HG03095 (cell line): ENCODE measurements around the gene BICRAL.
A peak's percentile ranks its signal among the peaks of the same experiment; 100 is the strongest.
"Not testable (repeated sequence)": the region's sequence is repeated elsewhere in the genome, so short reads cannot be mapped to it uniquely, and the experiment has no call there.

Source experiments
- ATAC-seq: cut with Tn5 transposase; IDR thresholded peaks from one replicate; pipeline ENCODE4 v1.9.1; 2021; ENCODE audit warnings: moderate library complexity; ENCODE audit not compliant: unreplicated experiment

BICRAL gene

DNA sequence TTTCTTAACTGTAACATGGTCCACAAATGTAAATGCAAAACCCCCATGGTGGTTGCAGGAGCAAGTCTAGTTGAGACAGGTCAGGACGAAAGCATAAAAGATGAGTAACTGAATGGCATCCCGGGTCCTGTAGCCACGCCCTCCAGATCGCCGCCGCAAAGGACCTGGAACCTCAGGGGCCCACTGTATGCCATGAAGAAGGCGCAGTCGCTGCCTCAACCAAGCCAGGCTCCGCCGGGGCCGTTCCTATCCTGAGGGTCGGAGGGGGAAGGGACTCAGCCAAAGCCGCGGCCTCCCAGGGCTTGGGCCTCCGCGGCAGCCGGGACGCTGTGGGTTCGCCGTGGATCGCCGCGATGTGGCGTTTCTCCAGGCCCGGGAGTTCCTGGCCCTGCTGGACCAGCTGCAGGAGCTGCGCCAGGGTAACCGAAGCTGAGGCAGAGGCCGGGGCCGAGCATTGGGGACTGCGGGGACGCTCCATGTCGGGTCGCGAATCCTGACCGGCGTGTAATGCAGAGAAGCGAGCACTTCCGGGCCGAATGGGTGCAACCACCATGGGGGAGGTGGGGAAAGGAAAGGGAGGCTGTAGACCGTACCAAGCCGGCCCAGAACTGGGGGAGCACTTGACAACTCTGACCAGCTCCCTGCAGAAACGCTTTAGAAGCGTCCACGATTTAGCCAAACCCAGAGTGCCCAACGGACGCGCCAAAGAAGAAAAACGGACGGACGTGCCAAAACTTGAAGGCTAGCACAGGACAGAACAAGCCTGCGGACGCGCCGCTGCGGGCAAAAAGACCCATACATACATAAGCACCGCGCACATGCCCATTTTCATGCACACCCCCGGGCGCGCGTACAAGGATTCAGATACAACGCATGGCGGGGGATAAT lies 108.7 kb downstream of the BICRAL start:
- ATAC-seq = peak; percentile 88

DNA sequence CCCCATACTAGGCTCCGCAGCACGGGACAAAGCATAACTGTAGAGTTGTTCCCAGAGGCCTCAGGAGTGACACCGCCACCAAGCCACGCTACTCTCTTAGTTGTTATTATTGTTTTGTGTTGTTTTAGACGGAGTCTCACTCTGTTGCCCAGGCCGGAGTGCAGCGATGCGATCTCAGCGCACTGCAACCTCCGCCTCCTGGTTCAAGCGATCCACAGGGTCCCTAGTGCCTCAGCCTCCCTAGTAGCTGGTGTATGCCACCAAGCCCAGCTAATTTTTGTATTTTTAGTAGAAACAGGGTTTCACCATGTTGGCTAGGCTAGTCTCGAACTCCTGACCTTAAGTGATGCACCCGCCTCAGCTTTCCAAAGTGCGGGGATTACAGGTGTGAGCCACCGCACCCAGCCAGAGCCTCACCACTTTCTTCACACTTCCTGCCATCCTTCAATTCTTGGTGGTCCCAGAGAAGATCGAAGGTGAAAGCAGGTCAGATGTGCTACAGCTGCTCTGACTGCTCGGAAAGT lies 109.4 kb downstream of the BICRAL start:
- no peak for ATAC-seq

GRCh38 chr6:42894041-42894828 lies 112.4 kb downstream of the BICRAL start:
- not testable (repeated sequence) for ATAC-seq

DNA sequence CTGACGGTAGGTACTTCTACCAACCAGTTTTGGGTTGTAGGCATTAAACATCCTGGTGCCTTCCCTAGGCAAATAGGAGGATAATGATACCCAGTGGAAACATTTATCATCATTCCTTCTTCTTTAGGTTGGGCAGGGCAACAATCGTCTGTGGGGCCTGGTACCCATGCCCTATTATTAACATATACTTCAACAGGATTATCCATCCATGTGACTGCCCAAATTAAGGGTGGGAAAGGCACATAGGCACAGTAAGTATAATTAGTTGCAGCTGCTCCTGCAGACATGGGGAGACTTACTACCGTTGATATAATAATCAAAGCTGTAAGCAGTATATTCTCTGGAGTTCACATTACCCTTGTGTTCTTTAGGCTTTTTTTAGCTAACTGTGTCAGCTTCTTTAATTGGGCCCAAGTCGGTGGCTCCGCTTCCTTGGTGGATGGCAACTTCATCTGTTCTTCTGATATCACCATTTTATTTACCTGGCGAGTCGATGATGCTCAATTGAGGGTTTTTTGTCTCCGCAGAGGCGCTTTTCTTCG lies 114.4 kb downstream of the BICRAL start:
- no peak for ATAC-seq

- no peak for ATAC-seq
These were observed 117.1 kb downstream of the BICRAL start for GRCh38 chr6:42898891-42899361.

GRCh38 chr6:42899871-42900270 lies 118.0 kb downstream of the BICRAL start:
- ATAC-seq = no peak

- ATAC-seq = peak; percentile 72
These were observed 119.7 kb downstream of the BICRAL start for GRCh38 chr6:42901538-42901957.

DNA sequence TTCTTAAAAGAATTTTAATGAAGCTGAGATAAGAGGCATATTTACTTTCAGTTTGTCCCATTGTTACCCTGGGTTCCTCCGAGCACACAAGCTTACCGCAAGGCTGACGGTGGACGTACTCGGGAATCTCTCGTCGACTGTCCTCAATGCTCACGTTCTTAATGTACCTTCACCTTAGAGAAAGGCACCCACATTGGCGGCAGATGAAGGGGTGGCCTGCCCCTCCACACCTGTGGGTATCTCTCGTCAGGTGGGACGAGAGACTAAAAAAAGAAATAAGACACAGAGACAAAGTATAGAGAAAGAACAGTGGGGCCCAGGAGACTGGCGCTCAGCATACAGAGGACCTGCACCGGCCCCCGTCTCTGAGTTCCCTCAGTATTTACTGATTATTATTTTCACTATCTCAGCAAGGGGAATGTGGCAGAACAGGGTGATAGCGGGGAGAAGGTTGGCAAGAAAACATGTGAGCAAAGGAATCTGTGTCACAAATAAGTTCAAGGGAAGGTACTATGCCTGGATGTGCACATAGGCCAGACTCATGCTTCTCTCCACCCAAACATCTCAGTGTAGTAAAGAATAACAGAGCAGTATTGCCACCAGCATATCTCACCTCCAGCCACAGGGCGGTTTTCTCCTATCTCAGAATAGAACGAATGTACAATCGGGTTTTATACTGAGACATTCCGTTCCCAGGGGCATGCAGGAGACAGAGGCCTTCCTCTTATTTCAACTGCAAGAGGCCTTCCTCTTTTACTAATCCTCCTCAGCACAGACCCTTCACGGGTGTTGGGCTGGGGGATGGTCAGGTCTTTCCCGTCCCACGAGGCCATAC lies 120.8 kb downstream of the BICRAL start:
- ATAC-seq = not testable (repeated sequence)

- no peak for ATAC-seq
These were observed 122.6 kb downstream of the BICRAL start for GRCh38 chr6:42904467-42904866.

- ATAC-seq = no peak
These were observed 125.5 kb downstream of the BICRAL start for GRCh38 chr6:42907336-42907735.

GRCh38 chr6:42909835-42910234 lies 128.0 kb downstream of the BICRAL start:
- ATAC-seq = no peak

- ATAC-seq = no peak
These were observed 129.5 kb downstream of the BICRAL start for GRCh38 chr6:42911171-42912021.

DNA sequence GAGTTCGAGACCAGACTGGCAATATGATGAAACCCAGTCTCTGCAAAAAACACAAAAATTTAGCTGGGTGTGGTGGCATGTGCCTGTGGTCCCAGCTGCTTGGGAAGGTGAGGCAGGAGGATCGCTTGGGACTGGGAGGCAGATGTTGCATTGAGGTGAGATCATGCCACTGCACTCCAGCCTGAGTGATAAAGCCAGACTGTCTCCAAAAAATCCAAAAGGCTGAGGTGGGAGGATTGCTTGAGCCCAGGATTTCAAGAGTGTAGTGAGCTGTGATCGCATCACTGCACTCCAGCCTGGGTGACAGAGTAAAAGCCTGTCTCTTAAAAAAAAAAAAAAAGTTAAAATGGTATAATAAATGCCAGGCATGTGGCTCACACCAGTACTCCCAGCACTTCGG lies 132.7 kb downstream of the BICRAL start:
- no peak for ATAC-seq

- ATAC-seq = no peak
These were observed 133.9 kb downstream of the BICRAL start, which contains the start of gene PTCRA for GRCh38 chr6:42915732-42916131. Gene PTCRA (plus strand): TSS chr6:42916053. CDS start chr6:42916070, 17 bp downstream.

DNA sequence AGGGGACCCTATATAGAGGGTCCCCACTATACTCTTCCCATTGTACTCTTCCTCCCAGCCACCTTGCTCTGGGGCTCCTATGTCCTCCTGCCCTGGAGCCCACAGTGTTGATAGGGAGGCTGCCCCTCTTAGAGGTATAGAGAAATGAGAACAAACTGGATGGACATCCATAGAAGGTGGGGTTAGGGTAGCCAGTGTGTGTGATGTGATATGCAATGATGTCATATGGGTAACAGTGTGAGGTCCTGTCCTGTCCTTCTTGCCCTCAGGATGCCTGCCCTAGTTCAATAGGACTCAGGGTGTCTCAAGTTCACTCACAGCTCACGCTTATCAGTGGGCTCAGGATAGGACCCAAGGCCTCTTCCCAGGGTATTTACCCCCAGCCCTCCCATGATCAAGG lies 134.4 kb downstream of the BICRAL start:
- no peak for ATAC-seq
